ENCODE results near the gene FIG4. TPM values are rescaled to one million over a fixed set of nuclear protein-coding genes. Genes with fewer than 3 reads are reported as not detected.
"Not testable (repeated sequence)": the region's sequence is repeated elsewhere in the genome, so short reads cannot be mapped to it uniquely, and the experiment has no call there.

Gene FIG4
- total and polyA plus RNA-seq, 5 donors from 2014 or later: 9.0 to 20.0 (median 14.9) TPM

- peak overlapping the region in 1 of 3 donors; percentile 23 for H3K27ac Mint-ChIP-seq
- H3K36me3 ChIP-seq (ENCODE audit: control insufficient read depth, insufficient read depth, low read length): no peaks in the 10 kb centered on the region
- H3K4me1 ChIP-seq (ENCODE audit: control insufficient read depth, insufficient read depth, low read length, poor library complexity, severe bottlenecking): no peaks in the 10 kb centered on the region
- H3K36me3 Mint-ChIP-seq: no peaks in the 10 kb centered on the region
- H3K4me3 Mint-ChIP-seq: no peak overlapping the region
- H3K27me3 Mint-ChIP-seq: no peaks in the 10 kb centered on the region
- no peaks in the 10 kb centered on the region for H3K9me3 ChIP-seq (ENCODE audit: control insufficient read depth in 2 of 2, low read length in 2 of 2)
- H3K9me3 Mint-ChIP-seq: no peaks in the 10 kb centered on the region
- H3K4me1 Mint-ChIP-seq: no peaks in the 10 kb centered on the region
- H3K4me3 ChIP-seq (ENCODE audit: low read depth, low read length): no peak overlapping the region
- DNase-seq: no peak
- ATAC-seq (ENCODE audit: low read depth in 2 of 2): no peak
- no peak overlapping the region for H3K27ac ChIP-seq (ENCODE audit: insufficient read depth, low read length, poor library complexity, severe bottlenecking)
- H3K27me3 ChIP-seq (ENCODE audit: control insufficient read depth, insufficient read depth, low read length): no peaks in the 10 kb centered on the region
These were observed 148.9 kb downstream of the FIG4 start for GRCh38 chr6:109840034-109840433.

- no peaks in the 10 kb centered on the region for H3K4me1 ChIP-seq (ENCODE audit: control insufficient read depth, insufficient read depth, low read length, poor library complexity, severe bottlenecking)
- Mint-ChIP-seq H3K9me3 (peaks cover 0 to 2% (median 0%) of the 10 kb centered on the region in 7 donors), H3K4me3 (no peak overlapping the region), H3K4me1 (no peaks in the 10 kb centered on the region), H3K27me3 (no peaks in the 10 kb centered on the region), H3K36me3 (no peaks in the 10 kb centered on the region), H3K27ac (peak overlapping the region in 1 of 3 donors; percentile 45)
- ATAC-seq (ENCODE audit: low read depth in 2 of 2) (no peak), DNase-seq (no peak)
- H3K27ac ChIP-seq (ENCODE audit: insufficient read depth, low read length, poor library complexity, severe bottlenecking): no peak overlapping the region
- H3K4me3 ChIP-seq (ENCODE audit: low read depth, low read length): no peak overlapping the region
- H3K27me3 ChIP-seq (ENCODE audit: control insufficient read depth, insufficient read depth, low read length): no peaks in the 10 kb centered on the region
- no peaks in the 10 kb centered on the region for H3K9me3 ChIP-seq (ENCODE audit: control insufficient read depth in 2 of 2, low read length in 2 of 2)
- H3K36me3 ChIP-seq (ENCODE audit: control insufficient read depth, insufficient read depth, low read length): no peaks in the 10 kb centered on the region
These were observed 149.7 kb downstream of the FIG4 start for GRCh38 chr6:109840796-109841195.

- H3K9me3 Mint-ChIP-seq: peaks cover 0 to 2% (median 0%) of the 10 kb centered on the region in 7 donors
- no peaks in the 10 kb centered on the region for H3K36me3 Mint-ChIP-seq
- no peak for ATAC-seq (ENCODE audit: low read depth in 2 of 2)
- no peaks in the 10 kb centered on the region for H3K9me3 ChIP-seq (ENCODE audit: control insufficient read depth in 2 of 2, low read length in 2 of 2)
- H3K4me1 Mint-ChIP-seq: no peaks in the 10 kb centered on the region
- no peaks in the 10 kb centered on the region for H3K27me3 Mint-ChIP-seq
- no peaks in the 10 kb centered on the region for H3K27me3 ChIP-seq (ENCODE audit: control insufficient read depth, insufficient read depth, low read length)
- DNase-seq: no peak
- no peak overlapping the region for H3K4me3 ChIP-seq (ENCODE audit: low read depth, low read length)
- H3K36me3 ChIP-seq (ENCODE audit: control insufficient read depth, insufficient read depth, low read length): no peaks in the 10 kb centered on the region
- no peak overlapping the region for H3K4me3 Mint-ChIP-seq
- no peak overlapping the region for H3K27ac ChIP-seq (ENCODE audit: insufficient read depth, low read length, poor library complexity, severe bottlenecking)
- no peak overlapping the region for H3K27ac Mint-ChIP-seq
- no peaks in the 10 kb centered on the region for H3K4me1 ChIP-seq (ENCODE audit: control insufficient read depth, insufficient read depth, low read length, poor library complexity, severe bottlenecking)
These were observed 150.8 kb downstream of the FIG4 start for GRCh38 chr6:109841869-109842268.

- Mint-ChIP-seq H3K4me1 (no peaks in the 10 kb centered on the region), H3K27ac (no peak overlapping the region)
These were observed 161.6 kb downstream of the FIG4 start for GRCh38 chr6:109852713-109853112.

GRCh38 chr6:109853426-109853825, 162.3 kb downstream of the FIG4 start:
- no peak overlapping the region for H3K4me3 Mint-ChIP-seq

More at GRCh38 chr6:109852713-109853112, 161.6 kb downstream of the FIG4 start:
- Histone ChIP-seq H3K27me3 (ENCODE audit: control insufficient read depth, insufficient read depth, low read length) (no peaks in the 10 kb centered on the region), H3K4me3 (ENCODE audit: low read depth, low read length) (no peak overlapping the region), H3K9me3 (ENCODE audit: control insufficient read depth in 2 of 2, low read length in 2 of 2) (no peaks in the 10 kb centered on the region), H3K27ac (ENCODE audit: insufficient read depth, low read length, poor library complexity, severe bottlenecking) (no peak overlapping the region), H3K4me1 (ENCODE audit: control insufficient read depth, insufficient read depth, low read length, poor library complexity, severe bottlenecking) (no peaks in the 10 kb centered on the region), H3K36me3 (ENCODE audit: control insufficient read depth, insufficient read depth, low read length) (no peaks in the 10 kb centered on the region)
- no peak for ATAC-seq (ENCODE audit: low read depth in 2 of 2)
- DNase-seq: no peak
- no peaks in the 10 kb centered on the region for H3K27me3 Mint-ChIP-seq
- H3K9me3 Mint-ChIP-seq: peaks cover 0 to 5% (median 0%) of the 10 kb centered on the region in 7 donors
- no peaks in the 10 kb centered on the region for H3K36me3 Mint-ChIP-seq
- no peak overlapping the region for H3K4me3 Mint-ChIP-seq

GRCh38 chr6:109853951-109854350, 162.9 kb downstream of the FIG4 start:
- H3K9me3 Mint-ChIP-seq: peaks cover 0 to 2% (median 0%) of the 10 kb centered on the region in 7 donors
- Histone ChIP-seq H3K4me3 (ENCODE audit: low read depth, low read length) (no peak overlapping the region), H3K36me3 (ENCODE audit: control insufficient read depth, insufficient read depth, low read length) (no peaks in the 10 kb centered on the region), H3K4me1 (ENCODE audit: control insufficient read depth, insufficient read depth, low read length, poor library complexity, severe bottlenecking) (no peaks in the 10 kb centered on the region), H3K27me3 (ENCODE audit: control insufficient read depth, insufficient read depth, low read length) (no peaks in the 10 kb centered on the region), H3K9me3 (ENCODE audit: control insufficient read depth in 2 of 2, low read length in 2 of 2) (no peaks in the 10 kb centered on the region), H3K27ac (ENCODE audit: insufficient read depth, low read length, poor library complexity, severe bottlenecking) (no peak overlapping the region)
- no peak overlapping the region for H3K4me3 Mint-ChIP-seq
- H3K27ac Mint-ChIP-seq: no peak overlapping the region
- DNase-seq (no peak), ATAC-seq (ENCODE audit: low read depth in 2 of 2) (no peak)
- no peaks in the 10 kb centered on the region for H3K36me3 Mint-ChIP-seq
- H3K4me1 Mint-ChIP-seq: no peaks in the 10 kb centered on the region
- H3K27me3 Mint-ChIP-seq: no peaks in the 10 kb centered on the region

More at GRCh38 chr6:109853426-109853825, 162.3 kb downstream of the FIG4 start:
- Mint-ChIP-seq H3K4me1 (no peaks in the 10 kb centered on the region), H3K27me3 (no peaks in the 10 kb centered on the region), H3K9me3 (peaks cover 0 to 5% (median 0%) of the 10 kb centered on the region in 7 donors), H3K27ac (no peak overlapping the region), H3K36me3 (no peaks in the 10 kb centered on the region)
- Histone ChIP-seq H3K27ac (ENCODE audit: insufficient read depth, low read length, poor library complexity, severe bottlenecking) (no peak overlapping the region), H3K36me3 (ENCODE audit: control insufficient read depth, insufficient read depth, low read length) (no peaks in the 10 kb centered on the region), H3K4me1 (ENCODE audit: control insufficient read depth, insufficient read depth, low read length, poor library complexity, severe bottlenecking) (no peaks in the 10 kb centered on the region), H3K9me3 (ENCODE audit: control insufficient read depth in 2 of 2, low read length in 2 of 2) (no peaks in the 10 kb centered on the region), H3K27me3 (ENCODE audit: control insufficient read depth, insufficient read depth, low read length) (no peaks in the 10 kb centered on the region), H3K4me3 (ENCODE audit: low read depth, low read length) (no peak overlapping the region)
- ATAC-seq (ENCODE audit: low read depth in 2 of 2) (no peak), DNase-seq (no peak)

GRCh38 chr6:109854541-109855308, 163.6 kb downstream of the FIG4 start:
- Mint-ChIP-seq H3K4me3 (no peak overlapping the region), H3K9me3 (no peaks in the 10 kb centered on the region), H3K4me1 (no peaks in the 10 kb centered on the region), H3K27me3 (no peaks in the 10 kb centered on the region), H3K36me3 (no peaks in the 10 kb centered on the region), H3K27ac (no peak overlapping the region)
- Histone ChIP-seq H3K4me1 (ENCODE audit: control insufficient read depth, insufficient read depth, low read length, poor library complexity, severe bottlenecking) (no peaks in the 10 kb centered on the region), H3K4me3 (ENCODE audit: low read depth, low read length) (no peak overlapping the region), H3K9me3 (ENCODE audit: control insufficient read depth in 2 of 2, low read length in 2 of 2) (no peaks in the 10 kb centered on the region), H3K27me3 (ENCODE audit: control insufficient read depth, insufficient read depth, low read length) (no peaks in the 10 kb centered on the region), H3K27ac (ENCODE audit: insufficient read depth, low read length, poor library complexity, severe bottlenecking) (no peak overlapping the region), H3K36me3 (ENCODE audit: control insufficient read depth, insufficient read depth, low read length) (no peaks in the 10 kb centered on the region)
- ATAC-seq (ENCODE audit: low read depth in 2 of 2) (no peak), DNase-seq (no peak)

GRCh38 chr6:109855476-109856040, 164.5 kb downstream of the FIG4 start:
- H3K4me3 Mint-ChIP-seq; H3K4me1 ChIP-seq (ENCODE audit: control insufficient read depth, insufficient read depth, low read length, poor library complexity, severe bottlenecking); H3K4me1 Mint-ChIP-seq; H3K4me3 ChIP-seq (ENCODE audit: low read depth, low read length); H3K27me3 Mint-ChIP-seq; H3K9me3 ChIP-seq (ENCODE audit: control insufficient read depth in 2 of 2, low read length in 2 of 2); H3K27ac ChIP-seq (ENCODE audit: insufficient read depth, low read length, poor library complexity, severe bottlenecking); H3K36me3 Mint-ChIP-seq; DNase-seq; H3K9me3 Mint-ChIP-seq; H3K27me3 ChIP-seq (ENCODE audit: control insufficient read depth, insufficient read depth, low read length); H3K36me3 ChIP-seq (ENCODE audit: control insufficient read depth, insufficient read depth, low read length); H3K27ac Mint-ChIP-seq; ATAC-seq (ENCODE audit: low read depth in 2 of 2): not testable (repeated sequence)

Measured in CD4-positive, CD25-positive, alpha-beta regulatory T cell (primary cell).